Smooth muscle cell (in vitro differentiated cells): ENCODE data around the gene DGKZ. TPM values are rescaled to one million over a fixed set of nuclear protein-coding genes. Genes with fewer than 3 reads are reported as not detected.
A peak's percentile ranks its signal among the peaks of the same experiment; 100 is the strongest.

Experiments
- DNase-seq: peaks from one replicate; lab custom pipeline; 2025; ENCODE audit not compliant: unreplicated experiment; lab: John Stamatoyannopoulos, UW
- H2AFZ ChIP-seq: fragments of 200-600 bp; sonication (generic); 2 replicates; pipeline ENCODE4 v1.6.0; 2016; ENCODE audit warnings: antibody characterized with exemption, low read depth, mild to moderate bottlenecking
- H3F3A ChIP-seq: fragments of 200-600 bp; sonication (generic); 2 replicates; pipeline ENCODE4 v1.6.0; 2017; ENCODE audit warnings: antibody characterized with exemption, low read depth
- H3K27ac ChIP-seq: fragments of 200-600 bp; sonication (generic); 2 replicates; pipeline ENCODE4 v1.5.1; 2016; ENCODE audit warnings: low read depth, mild to moderate bottlenecking
- H3K27me3 ChIP-seq: fragments of 200-600 bp; sonication (generic); 2 replicates; pipeline ENCODE4 v1.6.1; 2016; ENCODE audit warnings: low read depth, mild to moderate bottlenecking
- H3K36me3 ChIP-seq: fragments of 200-600 bp; sonication (generic); 2 replicates; pipeline ENCODE4 v1.5.1; 2016; ENCODE audit warnings: low read depth
- H3K4me1 ChIP-seq: fragments of 200-600 bp; sonication (generic); 2 replicates; pipeline ENCODE4 v1.5.1; 2016; ENCODE audit warnings: low read depth
- H3K4me2 ChIP-seq: fragments of 200-600 bp; sonication (generic); 2 replicates; pipeline ENCODE4 v1.6.0; 2016; ENCODE audit warnings: mild to moderate bottlenecking
- H3K4me3 ChIP-seq: fragments of 200-600 bp; sonication (generic); 2 replicates; pipeline ENCODE4 v1.5.1; 2016; ENCODE audit warnings: mild to moderate bottlenecking
- H3K79me2 ChIP-seq: fragments of 200-600 bp; sonication (generic); 2 replicates; pipeline ENCODE4 v1.6.0; 2016; ENCODE audit warnings: low read depth, mild to moderate bottlenecking
- H3K9ac ChIP-seq: fragments of 200-600 bp; sonication (generic); 2 replicates; pipeline ENCODE4 v1.6.0; 2016; ENCODE audit warnings: low read depth
- H3K9me3 ChIP-seq: fragments of 200-600 bp; sonication (generic); replicated peaks from 2 replicates; pipeline ENCODE4 v1.5.1; 2016; ENCODE audit warnings: low read depth
- H4K20me1 ChIP-seq: fragments of 200-600 bp; sonication (generic); 2 replicates; pipeline ENCODE4 v1.6.0; 2016; ENCODE audit warnings: low read depth
- WGBS: methylation state at CpG from one replicate; pipeline ENCODE4 v1.1.7; 2016; ENCODE audit warnings: low lambda C conversion rate; 5-methylcytosine and 5-hydroxymethylcytosine counted together
- microRNA-seq: library from miRNA; unstranded; fragments of <30 nt; microRNA quantifications from one replicate; pipeline ENCODE4, GENCODE V29; 2016; ENCODE audit warnings: borderline number of aligned reads
- polyA plus RNA-seq: library from polyadenylated mRNA; unstranded; fragments of >200 nt; fragmentation: Nextera tagmentation; extraction: Ambion mirVana; gene quantifications from 2 replicates; pipeline ENCODE4 v1.2.1, GENCODE V29; 2016
- small RNA-seq: library from RNA; depleted of rRNA; stranded (forward); fragments of <200 nt; gene quantifications from one replicate; pipeline ENCODE3, GENCODE V24; 2014
- total RNA-seq: library from RNA; depleted of rRNA; stranded (reverse); fragments of >200 nt; gene quantifications from 2 replicates; pipeline ENCODE4 v1.2.3, GENCODE V29; 2014
- TF ChIP-seq, protein P1 (sequence below): fragments of 200-600 bp; sonication (generic); IDR thresholded peaks from 2 replicates; pipeline ENCODE4 v1.5.1; 2017; ENCODE audit warnings: borderline replicate concordance, mild to moderate bottlenecking, antibody characterized with exemption; ENCODE audit not compliant: insufficient read depth, poor library complexity, severe bottlenecking

The DGKZ gene
- total and polyA plus RNA-seq, 2 experiments from 2014 or later = 30.7 to 42.1 TPM

- H2AFZ ChIP-seq = no peak overlapping the region
- H3K9ac ChIP-seq = no peak overlapping the region
- no peaks in the 10 kb centered on the region for H3K9me3 ChIP-seq
- no peaks in the 10 kb centered on the region for H3F3A ChIP-seq
- DNase-seq = no peak
- TF ChIP-seq, protein P1, sequence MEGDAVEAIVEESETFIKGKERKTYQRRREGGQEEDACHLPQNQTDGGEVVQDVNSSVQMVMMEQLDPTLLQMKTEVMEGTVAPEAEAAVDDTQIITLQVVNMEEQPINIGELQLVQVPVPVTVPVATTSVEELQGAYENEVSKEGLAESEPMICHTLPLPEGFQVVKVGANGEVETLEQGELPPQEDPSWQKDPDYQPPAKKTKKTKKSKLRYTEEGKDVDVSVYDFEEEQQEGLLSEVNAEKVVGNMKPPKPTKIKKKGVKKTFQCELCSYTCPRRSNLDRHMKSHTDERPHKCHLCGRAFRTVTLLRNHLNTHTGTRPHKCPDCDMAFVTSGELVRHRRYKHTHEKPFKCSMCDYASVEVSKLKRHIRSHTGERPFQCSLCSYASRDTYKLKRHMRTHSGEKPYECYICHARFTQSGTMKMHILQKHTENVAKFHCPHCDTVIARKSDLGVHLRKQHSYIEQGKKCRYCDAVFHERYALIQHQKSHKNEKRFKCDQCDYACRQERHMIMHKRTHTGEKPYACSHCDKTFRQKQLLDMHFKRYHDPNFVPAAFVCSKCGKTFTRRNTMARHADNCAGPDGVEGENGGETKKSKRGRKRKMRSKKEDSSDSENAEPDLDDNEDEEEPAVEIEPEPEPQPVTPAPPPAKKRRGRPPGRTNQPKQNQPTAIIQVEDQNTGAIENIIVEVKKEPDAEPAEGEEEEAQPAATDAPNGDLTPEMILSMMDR = no peak
- peaks cover 6% of the 10 kb centered on the region for H3K4me1 ChIP-seq
- no peak overlapping the region for H3K4me2 ChIP-seq
- H3K4me3 ChIP-seq = no peak overlapping the region
- no peaks in the 10 kb centered on the region for H3K27me3 ChIP-seq
- H3K27ac ChIP-seq = no peak overlapping the region
- no peaks in the 10 kb centered on the region for H3K36me3 ChIP-seq
- WGBS = 50% methylated on average over 9 of the region's 9 CpGs
- H4K20me1 ChIP-seq = peaks cover 6% of the 10 kb centered on the region
- H3K79me2 ChIP-seq = no peaks in the 10 kb centered on the region
These were observed 80.1 kb downstream of the DGKZ start for GRCh38 chr11:46427364-46427763.

DNA sequence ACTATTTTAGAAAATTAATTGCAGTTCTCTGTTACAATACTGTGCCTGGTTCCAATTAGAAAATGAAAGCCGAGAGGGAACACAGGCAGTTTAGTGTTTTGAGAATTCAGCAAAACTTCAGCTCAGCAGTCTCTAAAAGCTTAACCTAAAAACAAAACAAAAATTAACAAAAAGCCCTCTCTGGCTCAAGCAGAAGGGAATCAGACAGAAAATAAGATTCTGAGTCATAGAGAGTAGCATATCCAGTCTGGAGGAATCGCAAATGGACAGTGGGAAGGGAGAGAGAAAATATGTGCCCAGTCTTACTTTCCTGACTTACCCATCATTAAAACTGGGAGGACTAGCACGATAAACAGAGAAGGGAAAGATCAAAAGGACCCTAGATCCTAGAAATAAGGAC lies 82.5 kb downstream of the DGKZ start:
- TF ChIP-seq, protein P1 = no peak
- 35% methylated on average over 3 of the region's 3 CpGs for WGBS
- Histone ChIP-seq H3K79me2 (no peaks in the 10 kb centered on the region), H3K9ac (peak overlapping the region; percentile 20), H2AFZ (no peak overlapping the region), H3K4me2 (peak overlapping the region; percentile 59), H3K27ac (peak overlapping the region; percentile 85), H3F3A (no peaks in the 10 kb centered on the region), H3K9me3 (no peaks in the 10 kb centered on the region), H3K4me1 (peaks cover 6% of the 10 kb centered on the region), H3K36me3 (no peaks in the 10 kb centered on the region), H3K27me3 (no peaks in the 10 kb centered on the region), H4K20me1 (no peaks in the 10 kb centered on the region), H3K4me3 (no peak overlapping the region)
- DNase-seq = no peak

Small RNA genes within 50 kb of the gene (microRNA-seq; reads per million reads assigned to microRNA genes)
- gene MIR4688 = not detected

Small RNA genes within 50 kb of the gene (small RNA-seq; reads per million reads assigned to genes)
- 0.11 reads per million for gene MIR4688

Other genes with a start within 250 kb of the DGKZ start
- 28.2 and 28.7 TPM in 2 replicates for gene PHF21A, start 226.0 kb upstream of the DGKZ start, total RNA-seq
- gene PHF21A, start 226.0 kb upstream of the DGKZ start, polyA plus RNA-seq = 26.1 and 26.8 TPM in 2 replicates
- 49.1 and 63.3 TPM in 2 replicates for gene CREB3L1, start 69.8 kb upstream of the DGKZ start, total RNA-seq
- 385 and 437 TPM in 2 replicates for gene CREB3L1, start 69.8 kb upstream of the DGKZ start, polyA plus RNA-seq
- 403 and 490 TPM in 2 replicates for gene MDK, start 34.2 kb downstream of the DGKZ start, total RNA-seq
- 667 and 755 TPM in 2 replicates for gene MDK, start 34.2 kb downstream of the DGKZ start, polyA plus RNA-seq
- 4.7 and 5.6 TPM in 2 replicates for gene CHRM4, start 44.3 kb downstream of the DGKZ start, total RNA-seq
- 11.1 and 20.0 TPM in 2 replicates for gene CHRM4, start 44.3 kb downstream of the DGKZ start, polyA plus RNA-seq
- gene AMBRA1, start 246.6 kb downstream of the DGKZ start, total RNA-seq = 24.2 and 38.3 TPM in 2 replicates
- 10.3 and 11.5 TPM in 2 replicates for gene AMBRA1, start 246.6 kb downstream of the DGKZ start, polyA plus RNA-seq